Caco-2 (cell line): ENCODE measurements around the gene IQGAP2. TPM values are rescaled to one million over a fixed set of nuclear protein-coding genes. Genes with fewer than 3 reads are reported as not detected.
A peak's percentile ranks its signal among the peaks of the same experiment; 100 is the strongest.

Experiments
- BruUV-seq: library from RNA; stranded (reverse); fragments of 400-500 nt; replicated peaks from 2 replicates; lab custom pipeline; 2021; lab: Mats Ljungman, UMichigan
- CTCF ChIA-PET: fragments of 300-600 bp; sonication (Branson Sonifier 250); formaldehyde crosslinking; loops from one replicate; lab custom pipeline; 2022; ENCODE audit warnings: antibody characterized with exemption; lab: Charles Lee
- POLR2A ChIA-PET: fragments of 300-600 bp; sonication (Branson Sonifier 250); formaldehyde crosslinking; loops from one replicate; lab custom pipeline; 2022; ENCODE audit warnings: antibody characterized with exemption; lab: Charles Lee
- DNase-seq, 2 experiments: peaks; one replicate each; pipeline versions ENCODE4 v3.0.0 to v3.0.0-alpha.2; 2020 to 2022
- H3K27me3 ChIP-seq: replicated peaks from 2 replicates; pipeline ENCODE4 v1.6.0; 2011; ENCODE audit warnings: low read length; ENCODE audit not compliant: control insufficient read depth, insufficient read depth
- H3K36me3 ChIP-seq: 2 replicates; pipeline ENCODE4 v1.5.1; 2011; ENCODE audit warnings: low read length; ENCODE audit not compliant: control insufficient read depth, insufficient read depth
- H3K4me1 ChIP-seq: fragments of 250-450 bp; sonication (Bioruptor Pico); 2 replicates; pipeline ENCODE4 v1.5.1; 2020; ENCODE audit warnings: mild to moderate bottlenecking
- H3K4me3 ChIP-seq: 2 replicates; pipeline ENCODE4 v1.5.1; 2011; ENCODE audit warnings: low read depth, mild to moderate bottlenecking, control low read depth, low read length
- H3K9me3 ChIP-seq: fragments of 250-450 bp; sonication (Bioruptor Pico); 2 replicates; pipeline ENCODE4 v1.5.1; 2020; ENCODE audit warnings: mild to moderate bottlenecking, moderate library complexity
- H3K27ac Mint-ChIP-seq: one replicate; pipeline ENCODE4 v1.8.0; 2022; ENCODE audit warnings: mixed read lengths; ENCODE audit not compliant: unreplicated experiment
- H3K27me3 Mint-ChIP-seq: one replicate; pipeline ENCODE4 v1.8.0; 2022; ENCODE audit warnings: mixed read lengths; ENCODE audit not compliant: insufficient read depth, unreplicated experiment
- H3K36me3 Mint-ChIP-seq: one replicate; pipeline ENCODE4 v1.8.0; 2022; ENCODE audit warnings: mild to moderate bottlenecking, mixed read lengths; ENCODE audit not compliant: insufficient read depth, unreplicated experiment
- H3K4me1 Mint-ChIP-seq: one replicate; pipeline ENCODE4 v1.8.0; 2022; ENCODE audit warnings: low read depth, mixed read lengths; ENCODE audit not compliant: unreplicated experiment
- H3K4me3 Mint-ChIP-seq: one replicate; pipeline ENCODE4 v1.8.0; 2022; ENCODE audit warnings: mild to moderate bottlenecking, moderate library complexity, mixed read lengths; ENCODE audit not compliant: unreplicated experiment
- H3K9me3 Mint-ChIP-seq: one replicate; pipeline ENCODE4 v1.8.0; 2022; ENCODE audit warnings: mixed read lengths; ENCODE audit not compliant: unreplicated experiment
- intact Hi-C: fragments of 100-400 bp; cut with micrococcal nuclease; formaldehyde crosslinking; loops from one replicate; pipeline ENCODE4 v1.10.0; 2022; ENCODE audit not compliant: unreplicated experiment
- total RNA-seq: library from RNA; stranded (reverse); gene quantifications from 2 replicates; pipeline ENCODE4 v1.2.3, GENCODE V29; 2022
- TF ChIP-seq, protein P1 (sequence below), 2 experiments: fragments of 200-600 bp in 1 of 2; IDR thresholded peaks; 1 replicate in 1 of 2; 2 replicates in 1 of 2; pipeline versions ENCODE4 v1.5.1 to v1.8.0; 2011 to 2022; ENCODE audit warnings: antibody characterized with exemption in 1 of 2, control low read depth in 1 of 2, inconsistent platforms in 1 of 2, low read depth in 1 of 2, low read length in 1 of 2, mild to moderate bottlenecking in 1 of 2, moderate library complexity in 1 of 2; ENCODE audit not compliant: insufficient read depth in 1 of 2, severe bottlenecking in 1 of 2, unreplicated experiment in 1 of 2

The IQGAP2 gene
- total RNA-seq, 1 experiment from 2014 or later = 89.4 TPM

DNA sequence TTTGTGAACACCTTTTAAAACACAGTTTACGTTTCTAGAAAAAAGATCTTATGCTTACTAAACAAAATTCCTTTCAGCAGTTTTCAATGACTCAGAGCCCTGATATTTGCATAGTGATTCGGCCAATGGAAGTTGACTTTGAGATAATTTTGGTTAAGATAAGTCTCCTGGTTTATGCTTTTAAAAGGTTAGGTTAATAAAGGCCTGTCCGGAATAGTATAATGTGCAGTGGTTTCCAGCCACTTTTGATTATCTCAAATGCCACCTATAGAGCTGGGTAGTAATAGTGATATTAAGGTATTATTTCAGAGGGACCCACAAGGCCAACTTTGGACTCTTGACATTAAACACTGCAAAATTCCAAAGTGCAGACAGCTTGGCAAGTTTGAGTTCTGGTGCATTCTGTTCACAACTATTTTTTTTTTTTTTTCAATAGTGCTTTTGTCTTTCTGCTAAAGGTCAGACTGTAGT, 134.0 kb downstream of the IQGAP2 start:
- H3K4me1 Mint-ChIP-seq = peaks cover 46% of the 10 kb centered on the region
- POLR2A ChIA-PET = no interaction called here

GRCh38 chr5:76542241-76542640, 139.2 kb downstream of the IQGAP2 start:
- DNase-seq = no peak
- Mint-ChIP-seq H3K9me3 (no peaks in the 10 kb centered on the region), H3K27me3 (no peaks in the 10 kb centered on the region), H3K36me3 (peaks cover 26% of the 10 kb centered on the region), H3K4me3 (no peak overlapping the region), H3K4me1 (peaks cover 45% of the 10 kb centered on the region), H3K27ac (no peak overlapping the region)
- TF ChIP-seq, protein P1, sequence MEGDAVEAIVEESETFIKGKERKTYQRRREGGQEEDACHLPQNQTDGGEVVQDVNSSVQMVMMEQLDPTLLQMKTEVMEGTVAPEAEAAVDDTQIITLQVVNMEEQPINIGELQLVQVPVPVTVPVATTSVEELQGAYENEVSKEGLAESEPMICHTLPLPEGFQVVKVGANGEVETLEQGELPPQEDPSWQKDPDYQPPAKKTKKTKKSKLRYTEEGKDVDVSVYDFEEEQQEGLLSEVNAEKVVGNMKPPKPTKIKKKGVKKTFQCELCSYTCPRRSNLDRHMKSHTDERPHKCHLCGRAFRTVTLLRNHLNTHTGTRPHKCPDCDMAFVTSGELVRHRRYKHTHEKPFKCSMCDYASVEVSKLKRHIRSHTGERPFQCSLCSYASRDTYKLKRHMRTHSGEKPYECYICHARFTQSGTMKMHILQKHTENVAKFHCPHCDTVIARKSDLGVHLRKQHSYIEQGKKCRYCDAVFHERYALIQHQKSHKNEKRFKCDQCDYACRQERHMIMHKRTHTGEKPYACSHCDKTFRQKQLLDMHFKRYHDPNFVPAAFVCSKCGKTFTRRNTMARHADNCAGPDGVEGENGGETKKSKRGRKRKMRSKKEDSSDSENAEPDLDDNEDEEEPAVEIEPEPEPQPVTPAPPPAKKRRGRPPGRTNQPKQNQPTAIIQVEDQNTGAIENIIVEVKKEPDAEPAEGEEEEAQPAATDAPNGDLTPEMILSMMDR (IDR thresholded peaks at IDR 0.05; ENCODE audit: insufficient read depth in 1 of 2, low read depth in 1 of 2, low read length in 1 of 2, severe bottlenecking in 1 of 2, unreplicated experiment in 1 of 2) = no peak
- BruUV-seq = no TSS peak
- Histone ChIP-seq H3K27me3 (no peaks in the 10 kb centered on the region), H3K4me3 (no peak overlapping the region), H3K9me3 (no peaks in the 10 kb centered on the region), H3K4me1 (peaks cover 83% of the 10 kb centered on the region), H3K36me3 (no peaks in the 10 kb centered on the region; the same call in 1 of the 2 replicates)
- intact Hi-C loops = no loop called here
- POLR2A ChIA-PET = no interaction called here
- CTCF ChIA-PET = interaction anchor here (1.0 to 1.2 kb wide), 2 partner anchors 139 to 140 kb away, joined by 3 read pairs; no protein-coding TSS in a partner anchor

More for the DNA sequence above, 134.0 kb downstream of the IQGAP2 start:
- no peaks in the 10 kb centered on the region for H3K9me3 Mint-ChIP-seq
- Histone ChIP-seq H3K9me3 (no peaks in the 10 kb centered on the region), H3K4me1 (peaks cover 74% of the 10 kb centered on the region), H3K4me3 (no peak overlapping the region), H3K36me3 (no peaks in the 10 kb centered on the region; the same call in 1 of the 2 replicates), H3K27me3 (no peaks in the 10 kb centered on the region)
- H3K36me3 Mint-ChIP-seq = peaks cover 37% of the 10 kb centered on the region
- intact Hi-C loops = loop anchor here (2.0 kb wide), 1 partner anchor 134 kb away; the partner anchor contains the start of gene IQGAP2
- peak overlapping the region; percentile 18 for H3K27ac Mint-ChIP-seq
- H3K4me3 Mint-ChIP-seq = no peak overlapping the region
- H3K27me3 Mint-ChIP-seq = no peaks in the 10 kb centered on the region
- TF ChIP-seq, protein P1 (IDR thresholded peaks at IDR 0.05; ENCODE audit: insufficient read depth in 1 of 2, low read depth in 1 of 2, low read length in 1 of 2, severe bottlenecking in 1 of 2, unreplicated experiment in 1 of 2) = no peak
- no TSS peak for BruUV-seq
- CTCF ChIA-PET = interaction anchor here (0.5 to 1.4 kb wide), 4 partner anchors 54 to 228 kb away, joined by 3 to 8 read pairs (median 4); partner anchors contain the start of gene IQGAP2
- DNase-seq = peak in 1 of 2 experiments; percentile 37

GRCh38 chr5:76542887-76543690, 140.0 kb downstream of the IQGAP2 start:
- DNase-seq = no peak
- intact Hi-C loops = no loop called here
- Histone ChIP-seq H3K36me3 (no peaks in the 10 kb centered on the region; the same call in 1 of the 2 replicates), H3K9me3 (no peaks in the 10 kb centered on the region), H3K27me3 (no peaks in the 10 kb centered on the region), H3K4me1 (peaks cover 79% of the 10 kb centered on the region), H3K4me3 (no peak overlapping the region)
- TF ChIP-seq, protein P1 (IDR thresholded peaks at IDR 0.05; ENCODE audit: insufficient read depth in 1 of 2, low read depth in 1 of 2, low read length in 1 of 2, severe bottlenecking in 1 of 2, unreplicated experiment in 1 of 2) = no peak
- no peaks in the 10 kb centered on the region for H3K27me3 Mint-ChIP-seq
- peaks cover 27% of the 10 kb centered on the region for H3K36me3 Mint-ChIP-seq
- no TSS peak for BruUV-seq
- peak overlapping the region; percentile 51 for H3K27ac Mint-ChIP-seq
- no peaks in the 10 kb centered on the region for H3K9me3 Mint-ChIP-seq
- ChIA-PET CTCF (interaction anchor here (1.2 kb wide), 2 partner anchors 140 to 141 kb away, joined by 3 to 11 read pairs; partner anchors contain the start of gene IQGAP2), POLR2A (no interaction called here)
- peaks cover 39% of the 10 kb centered on the region for H3K4me1 Mint-ChIP-seq
- no peak overlapping the region for H3K4me3 Mint-ChIP-seq
